Adrenal gland (tissue), 12 donors: ENCODE results near the gene TP53BP2. TPM values are rescaled to one million over a fixed set of nuclear protein-coding genes. Genes with fewer than 3 reads are reported as not detected.

Source experiments
- DNase-seq, 7 donors: peaks; one replicate each; pipeline ENCODE4 v3.0.0-alpha.2; 2019 to 2020
- H3K27ac ChIP-seq, 5 donors: fragments of 200-600 bp; sonication (generic) in 4 of 5; 1 replicate in 3 of 5; 2 replicates in 2 of 5; pipeline versions ENCODE4 v1.5.1 to v1.8.0; 2016 to 2020; ENCODE audit warnings: mild to moderate bottlenecking in 1 of 5
- H3K27me3 ChIP-seq: fragments of 200-600 bp; 2 replicates; pipeline ENCODE4 v1.8.0; 2021
- H3K36me3 ChIP-seq, 2 donors: fragments of 200-600 bp; replicated peaks in 1 of 2; 1 replicate in 1 of 2; 2 replicates in 1 of 2; pipeline versions ENCODE4 v1.5.1 to v1.8.0; 2018 to 2022
- H3K4me1 ChIP-seq, 2 donors: fragments of 200-600 bp; replicated peaks in 1 of 2; 1 replicate in 1 of 2; 2 replicates in 1 of 2; pipeline versions ENCODE4 v1.5.1 to v1.8.0; 2018 to 2021
- H3K4me3 ChIP-seq, 4 donors: fragments of 200-600 bp; sonication (generic) in 3 of 4; one replicate each; pipeline ENCODE4 v1.5.1; 2016 to 2018
- H3K9me3 ChIP-seq, 3 donors: fragments of 200-600 bp; sonication (generic) in 1 of 3; replicated peaks in 1 of 3; 1 replicate in 2 of 3; 2 replicates in 1 of 3; pipeline versions ENCODE4 v1.5.1 to v1.8.0; 2016 to 2021
- POLR2A ChIP-seq, 2 donors: fragments of 450-650 bp; IDR thresholded peaks; one replicate each; pipeline ENCODE4 v1.6.1; 2017; ENCODE audit warnings: antibody characterized with exemption in 2 of 2, mild to moderate bottlenecking in 2 of 2, moderate library complexity in 1 of 2
- WGBS, 4 donors: extraction: QIAGEN DNeasy Blood & Tissue Kit in 2 of 4; methylation state at CpG; one replicate each; pipeline versions ENCODE4 v1.1.5 to v1.1.7; 2013 to 2017; 5-methylcytosine and 5-hydroxymethylcytosine counted together
- intact Hi-C, 2 donors: fragments of 100-400 bp; cut with DNase I; formaldehyde crosslinking; loops; one replicate each; pipeline versions ENCODE4 v1.14.1 to v1.15.0; 2022 to 2023
- polyA plus RNA-seq, 3 donors: library from polyadenylated mRNA; stranded (reverse); fragments of 200-250 nt in 2 of 3; fragments of 350-450 nt in 1 of 3; fragmentation: Illumina TruSeq in 1 of 3; extraction: RNeasy Lipid Tissue Mini Kit (QIAGEN cat#74804) in 1 of 3; gene quantifications; one replicate each; pipeline ENCODE4 v1.2.3, GENCODE V29; 2013 to 2014
- total RNA-seq, 9 donors: library from RNA; depleted of rRNA in 4 of 9; stranded (reverse); fragments of >200 nt in 4 of 9; fragments of 120-200 nt in 1 of 9; fragmentation: NEBNext Ultra II Directional in 1 of 9; extraction: Animal tissue kit (Norgen Biotek cat#: 25700) in 1 of 9; gene quantifications; one replicate each; pipeline versions ENCODE4 v1.1.0 to v1.2.4, GENCODE V29; 2013 to 2023
- TF ChIP-seq, protein P1 (sequence below), 6 experiments: fragments of 450-650 bp in 4 of 6; fragments of 200-600 bp in 2 of 6; sonication (generic) in 1 of 6; IDR thresholded peaks; 1 replicate in 5 of 6; 2 replicates in 1 of 6; pipeline versions ENCODE4 v1.5.1 to v1.8.0; 2016 to 2021; ENCODE audit warnings: antibody characterized with exemption in 6 of 6, mild to moderate bottlenecking in 2 of 6, moderate library complexity in 1 of 6
- donor health status: healthy with polysubstance abuse.
- donor health status: Bipolar disorder and iron deficiency.
- donor health status: DM: yes; HTN: yes; CAD: no.
- donor health status: DM: no; HTN: no; CAD: no.
- donor health status: DM: no; HTN: no; CAD: no.
- donor health status: DM: yes; HTN: yes; CAD: no.

The TP53BP2 gene
- total and polyA plus RNA-seq, 12 donors, result 6.0 to 38.5 (median 24.0) TPM

DNA sequence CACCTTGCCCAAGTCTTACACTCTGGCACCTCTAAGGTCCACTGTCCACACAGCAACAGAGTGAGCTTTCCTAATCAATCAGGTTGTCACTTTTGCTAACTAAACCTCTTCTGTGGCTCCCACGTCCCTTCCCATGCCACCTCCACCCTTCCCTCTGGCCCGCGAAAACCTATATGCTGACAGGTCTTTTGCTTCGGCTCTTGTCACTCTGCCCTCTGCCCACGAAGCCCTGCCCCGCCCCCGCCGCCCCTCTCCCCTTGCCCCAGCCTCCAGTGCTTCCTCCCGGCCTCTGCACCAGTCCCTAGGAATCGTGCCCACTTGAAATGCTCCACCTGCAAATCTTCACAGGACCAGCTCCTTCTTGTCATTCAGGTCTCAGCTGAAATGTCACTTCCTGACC is 8.1 kb downstream of the TP53BP2 start:
- Histone ChIP-seq H3K27ac (no peak overlapping the region), H3K27me3 (no peaks in the 10 kb centered on the region), H3K4me3 (no peak overlapping the region), H3K9me3 (no peaks in the 10 kb centered on the region), H3K36me3 (no peaks in the 10 kb centered on the region), H3K4me1 (peaks cover 4 to 39% of the 10 kb centered on the region in 2 donors)
- 79 to 89% (median 81%) methylated on average over 10 of the region's 10 CpGs for WGBS, 4 donors
- intact Hi-C loops, result no loop called here
- no peak for DNase-seq
- no peak for TF ChIP-seq POLR2A (IDR thresholded peaks at IDR 0.05)
- TF ChIP-seq, protein P1, sequence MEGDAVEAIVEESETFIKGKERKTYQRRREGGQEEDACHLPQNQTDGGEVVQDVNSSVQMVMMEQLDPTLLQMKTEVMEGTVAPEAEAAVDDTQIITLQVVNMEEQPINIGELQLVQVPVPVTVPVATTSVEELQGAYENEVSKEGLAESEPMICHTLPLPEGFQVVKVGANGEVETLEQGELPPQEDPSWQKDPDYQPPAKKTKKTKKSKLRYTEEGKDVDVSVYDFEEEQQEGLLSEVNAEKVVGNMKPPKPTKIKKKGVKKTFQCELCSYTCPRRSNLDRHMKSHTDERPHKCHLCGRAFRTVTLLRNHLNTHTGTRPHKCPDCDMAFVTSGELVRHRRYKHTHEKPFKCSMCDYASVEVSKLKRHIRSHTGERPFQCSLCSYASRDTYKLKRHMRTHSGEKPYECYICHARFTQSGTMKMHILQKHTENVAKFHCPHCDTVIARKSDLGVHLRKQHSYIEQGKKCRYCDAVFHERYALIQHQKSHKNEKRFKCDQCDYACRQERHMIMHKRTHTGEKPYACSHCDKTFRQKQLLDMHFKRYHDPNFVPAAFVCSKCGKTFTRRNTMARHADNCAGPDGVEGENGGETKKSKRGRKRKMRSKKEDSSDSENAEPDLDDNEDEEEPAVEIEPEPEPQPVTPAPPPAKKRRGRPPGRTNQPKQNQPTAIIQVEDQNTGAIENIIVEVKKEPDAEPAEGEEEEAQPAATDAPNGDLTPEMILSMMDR (IDR thresholded peaks at IDR 0.05), result no peak

DNA sequence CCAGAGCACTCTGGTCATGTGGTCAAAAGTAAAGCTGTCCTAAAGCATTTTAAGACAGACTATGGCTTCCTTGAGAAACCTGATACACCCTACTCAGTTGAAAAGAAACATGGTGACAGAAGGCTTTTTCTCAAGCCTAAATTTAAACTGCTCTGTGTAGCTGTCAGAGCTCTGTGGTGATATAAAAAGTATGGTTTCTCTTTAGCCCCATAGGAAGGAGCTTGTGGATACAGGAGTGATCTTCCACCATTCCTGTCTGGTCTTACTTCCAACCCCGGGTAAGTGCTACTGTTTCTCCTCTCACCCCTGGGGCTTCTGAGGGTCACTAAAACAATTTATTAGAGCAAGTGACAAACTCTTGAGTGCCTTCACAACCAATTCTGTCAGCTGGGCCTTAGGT is 8.5 kb downstream of the TP53BP2 start:
- WGBS, 4 donors, result 50 to 72% (median 64%) methylated on average over 1 of the region's 1 CpG
- no peak for DNase-seq
- intact Hi-C loops, result no loop called here
- Histone ChIP-seq H3K4me3 (no peak overlapping the region), H3K27ac (no peak overlapping the region), H3K4me1 (peaks cover 8 to 40% of the 10 kb centered on the region in 2 donors), H3K27me3 (no peaks in the 10 kb centered on the region), H3K36me3 (no peaks in the 10 kb centered on the region), H3K9me3 (no peaks in the 10 kb centered on the region)
- TF ChIP-seq POLR2A (IDR thresholded peaks at IDR 0.05), result no peak
- TF ChIP-seq, protein P1 (IDR thresholded peaks at IDR 0.05), result no peak

DNA sequence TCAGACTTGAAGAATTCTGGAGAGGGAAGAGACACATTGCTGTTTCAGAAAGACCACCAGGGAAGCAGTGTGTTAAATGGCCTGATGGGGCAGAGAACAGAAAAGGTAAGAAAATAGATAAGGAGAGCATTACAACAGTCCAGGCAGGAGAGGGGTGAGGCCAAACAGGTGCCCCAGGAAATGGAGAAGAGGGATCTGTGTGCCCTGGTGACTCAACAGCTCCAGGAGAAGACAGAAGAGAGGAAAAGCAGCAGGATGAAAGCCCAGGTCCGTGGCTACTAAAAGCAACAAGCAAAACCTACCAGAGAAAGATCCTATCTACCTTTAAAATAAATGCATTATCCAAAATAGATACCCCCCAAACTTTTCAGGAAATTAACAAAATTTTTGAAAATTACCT is 9.2 kb downstream of the TP53BP2 start:
- Histone ChIP-seq H3K9me3 (no peaks in the 10 kb centered on the region), H3K4me1 (peaks cover 15 to 45% of the 10 kb centered on the region in 2 donors), H3K36me3 (no peaks in the 10 kb centered on the region), H3K27me3 (no peaks in the 10 kb centered on the region), H3K4me3 (no peak overlapping the region), H3K27ac (no peak overlapping the region)
- intact Hi-C loops, result no loop called here
- 69 to 83% (median 78%) methylated on average over 1 of the region's 1 CpG for WGBS, 4 donors
- DNase-seq, result no peak
- TF ChIP-seq, protein P1 (IDR thresholded peaks at IDR 0.05), result no peak
- TF ChIP-seq POLR2A (IDR thresholded peaks at IDR 0.05), result no peak

DNA sequence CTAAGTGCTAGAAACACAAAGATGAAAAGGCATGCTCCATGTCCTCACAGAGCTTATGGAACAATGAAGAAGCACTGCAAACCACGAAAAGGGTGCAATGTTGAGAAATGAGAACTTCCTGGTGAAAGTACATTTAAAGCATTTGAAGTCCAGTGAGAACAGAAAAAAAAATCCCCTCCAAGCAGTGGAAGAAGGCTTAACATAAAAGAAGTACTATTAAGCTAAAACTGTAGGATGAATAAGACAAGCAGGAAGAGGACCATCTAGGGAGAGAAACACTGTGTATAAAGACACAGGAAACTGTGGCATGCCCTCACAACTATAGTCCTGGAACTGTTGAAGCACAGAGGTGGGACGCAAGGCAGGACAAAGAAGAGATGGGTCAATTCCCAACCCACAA is 10.0 kb downstream of the TP53BP2 start:
- no peak for DNase-seq
- Histone ChIP-seq H3K27me3 (no peaks in the 10 kb centered on the region), H3K4me1 (peaks cover 16 to 43% of the 10 kb centered on the region in 2 donors), H3K36me3 (no peaks in the 10 kb centered on the region), H3K9me3 (no peaks in the 10 kb centered on the region), H3K4me3 (no peak overlapping the region), H3K27ac (no peak overlapping the region)
- no peak for TF ChIP-seq POLR2A (IDR thresholded peaks at IDR 0.05)
- TF ChIP-seq, protein P1 (IDR thresholded peaks at IDR 0.05), result no peak
- intact Hi-C loops, result no loop called here
- WGBS, 4 donors, result 62 to 77% (median 68%) methylated on average over 2 of the region's 2 CpGs
